Stomach smooth muscle (tissue), 2 donors: ENCODE data around the gene RREB1.

Experiments used
- H3K27ac ChIP-seq: one replicate; pipeline ENCODE4 v1.7.0; 2013; ENCODE audit warnings: mild to moderate bottlenecking, low read length, inconsistent platforms
- H3K27me3 ChIP-seq, 2 donors: one replicate each; pipeline ENCODE4 v1.7.0; 2013; ENCODE audit warnings: low read length in 2 of 2; ENCODE audit not compliant: insufficient read depth in 2 of 2, control insufficient read depth in 1 of 2
- H3K36me3 ChIP-seq, 2 donors: one replicate each; pipeline ENCODE4 v1.7.0; 2013; ENCODE audit warnings: low read length in 2 of 2; ENCODE audit not compliant: control insufficient read depth in 2 of 2, insufficient read depth in 2 of 2
- H3K4me1 ChIP-seq: one replicate; pipeline ENCODE4 v1.7.0; 2013; ENCODE audit warnings: low read length; ENCODE audit not compliant: control insufficient read depth, insufficient read depth
- H3K4me3 ChIP-seq, 2 donors: one replicate each; pipeline ENCODE4 v1.7.0; 2013; ENCODE audit warnings: low read length in 2 of 2
- H3K9ac ChIP-seq, 2 donors: one replicate each; pipeline ENCODE4 v1.7.0; 2013; ENCODE audit warnings: low read length in 2 of 2, mild to moderate bottlenecking in 1 of 2
- H3K9me3 ChIP-seq, 2 donors: one replicate each; pipeline ENCODE4 v1.7.0; 2013; ENCODE audit warnings: low read length in 2 of 2; ENCODE audit not compliant: control insufficient read depth in 2 of 2
- donor health status: healthy.
- donor health status: Pancreatic carcinoma.

The RREB1 gene, protein sequence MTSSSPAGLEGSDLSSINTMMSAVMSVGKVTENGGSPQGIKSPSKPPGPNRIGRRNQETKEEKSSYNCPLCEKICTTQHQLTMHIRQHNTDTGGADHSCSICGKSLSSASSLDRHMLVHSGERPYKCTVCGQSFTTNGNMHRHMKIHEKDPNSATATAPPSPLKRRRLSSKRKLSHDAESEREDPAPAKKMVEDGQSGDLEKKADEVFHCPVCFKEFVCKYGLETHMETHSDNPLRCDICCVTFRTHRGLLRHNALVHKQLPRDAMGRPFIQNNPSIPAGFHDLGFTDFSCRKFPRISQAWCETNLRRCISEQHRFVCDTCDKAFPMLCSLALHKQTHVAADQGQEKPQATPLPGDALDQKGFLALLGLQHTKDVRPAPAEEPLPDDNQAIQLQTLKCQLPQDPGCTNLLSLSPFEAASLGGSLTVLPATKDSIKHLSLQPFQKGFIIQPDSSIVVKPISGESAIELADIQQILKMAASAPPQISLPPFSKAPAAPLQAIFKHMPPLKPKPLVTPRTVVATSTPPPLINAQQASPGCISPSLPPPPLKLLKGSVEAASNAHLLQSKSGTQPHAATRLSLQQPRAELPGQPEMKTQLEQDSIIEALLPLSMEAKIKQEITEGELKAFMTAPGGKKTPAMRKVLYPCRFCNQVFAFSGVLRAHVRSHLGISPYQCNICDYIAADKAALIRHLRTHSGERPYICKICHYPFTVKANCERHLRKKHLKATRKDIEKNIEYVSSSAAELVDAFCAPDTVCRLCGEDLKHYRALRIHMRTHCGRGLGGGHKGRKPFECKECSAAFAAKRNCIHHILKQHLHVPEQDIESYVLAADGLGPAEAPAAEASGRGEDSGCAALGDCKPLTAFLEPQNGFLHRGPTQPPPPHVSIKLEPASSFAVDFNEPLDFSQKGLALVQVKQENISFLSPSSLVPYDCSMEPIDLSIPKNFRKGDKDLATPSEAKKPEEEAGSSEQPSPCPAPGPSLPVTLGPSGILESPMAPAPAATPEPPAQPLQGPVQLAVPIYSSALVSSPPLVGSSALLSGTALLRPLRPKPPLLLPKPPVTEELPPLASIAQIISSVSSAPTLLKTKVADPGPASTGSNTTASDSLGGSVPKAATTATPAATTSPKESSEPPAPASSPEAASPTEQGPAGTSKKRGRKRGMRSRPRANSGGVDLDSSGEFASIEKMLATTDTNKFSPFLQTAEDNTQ (N-terminal part only)

DNA sequence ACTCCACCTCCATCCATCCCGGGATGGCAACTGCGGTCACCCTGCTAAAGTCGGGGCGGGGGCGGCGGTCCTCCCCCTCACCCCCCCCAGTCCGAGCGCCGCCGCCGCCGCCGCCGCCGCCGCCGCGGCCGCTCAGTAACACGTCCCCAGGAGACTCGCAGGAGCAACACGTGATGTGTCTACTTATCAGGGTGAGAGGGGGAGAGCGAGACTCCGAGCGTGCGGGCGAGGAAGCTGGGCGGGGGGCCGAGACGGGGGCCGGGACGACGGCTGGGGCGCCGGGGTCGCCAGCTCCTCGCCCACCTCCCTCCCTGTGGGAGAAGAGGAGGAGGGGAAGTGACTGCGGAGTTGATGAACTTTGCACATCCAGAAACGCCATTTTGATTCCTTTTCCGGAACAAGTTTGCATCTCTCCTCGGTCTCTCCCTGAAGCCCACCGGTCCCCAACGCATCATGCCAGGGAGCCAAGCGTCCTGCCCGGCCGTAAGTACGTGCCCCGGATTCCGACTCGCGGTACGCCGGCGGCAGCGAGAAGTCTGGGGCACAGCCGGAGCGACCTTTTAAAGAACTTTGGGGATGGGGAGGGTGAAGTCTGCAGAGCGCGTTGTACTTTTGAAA is at the start of gene RREB1:
RREB1 (plus strand) TSS at position 384 of the 618 bp plus-strand sequence. CDS start 73,951 bp downstream, outside the sequence.
- no peaks in the 10 kb centered on the region for H3K36me3 ChIP-seq
- no peaks in the 10 kb centered on the region for H3K9me3 ChIP-seq
- H3K27ac ChIP-seq: peak within 1 kb of the TSS; percentile 86
- peaks cover 22% of the 10 kb centered on the region for H3K4me1 ChIP-seq
- no peaks in the 10 kb centered on the region for H3K27me3 ChIP-seq
- peak within 1 kb of the TSS; percentile 79 to 83 for H3K9ac ChIP-seq
- peak within 1 kb of the TSS; percentile 95 to 98 for H3K4me3 ChIP-seq

DNA sequence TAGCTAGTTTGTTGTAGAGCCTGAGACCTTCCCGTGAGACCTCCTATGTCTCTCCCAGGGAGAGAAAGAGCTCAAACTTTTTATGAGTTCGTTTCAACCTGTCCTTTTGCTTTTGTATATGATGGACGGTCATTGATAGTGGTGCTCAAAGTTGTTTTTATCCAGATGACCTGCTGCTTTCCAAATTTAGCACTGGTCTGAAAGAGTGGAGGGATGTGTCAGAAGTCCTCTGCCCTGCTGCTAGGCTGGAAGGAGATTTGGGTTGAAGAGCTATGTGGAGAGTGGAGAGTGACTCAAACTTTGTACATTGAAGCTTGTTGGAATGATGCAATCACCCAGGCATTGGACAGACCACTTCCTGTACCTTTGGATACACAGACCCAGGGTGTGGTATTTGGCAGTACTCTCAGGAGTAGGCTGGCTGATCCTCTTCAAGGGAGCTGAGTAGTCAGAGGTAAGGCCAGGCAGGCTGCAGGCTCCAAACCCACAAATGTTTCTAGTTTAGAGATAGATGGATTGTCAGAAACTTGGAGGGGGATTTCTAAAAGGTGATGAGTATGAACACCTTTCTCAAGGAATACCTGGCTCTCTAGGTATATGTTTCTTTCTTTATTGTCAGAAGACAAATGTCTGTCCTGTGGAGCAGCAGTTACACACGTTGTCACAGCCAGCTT is 49.4 kb upstream of the RREB1 start:
- no peaks in the 10 kb centered on the region for H3K9me3 ChIP-seq
- no peak overlapping the region for H3K9ac ChIP-seq
- no peaks in the 10 kb centered on the region for H3K36me3 ChIP-seq
- no peak overlapping the region for H3K27ac ChIP-seq
- H3K4me1 ChIP-seq: no peaks in the 10 kb centered on the region
- H3K27me3 ChIP-seq: no peaks in the 10 kb centered on the region
- no peak overlapping the region for H3K4me3 ChIP-seq

DNA sequence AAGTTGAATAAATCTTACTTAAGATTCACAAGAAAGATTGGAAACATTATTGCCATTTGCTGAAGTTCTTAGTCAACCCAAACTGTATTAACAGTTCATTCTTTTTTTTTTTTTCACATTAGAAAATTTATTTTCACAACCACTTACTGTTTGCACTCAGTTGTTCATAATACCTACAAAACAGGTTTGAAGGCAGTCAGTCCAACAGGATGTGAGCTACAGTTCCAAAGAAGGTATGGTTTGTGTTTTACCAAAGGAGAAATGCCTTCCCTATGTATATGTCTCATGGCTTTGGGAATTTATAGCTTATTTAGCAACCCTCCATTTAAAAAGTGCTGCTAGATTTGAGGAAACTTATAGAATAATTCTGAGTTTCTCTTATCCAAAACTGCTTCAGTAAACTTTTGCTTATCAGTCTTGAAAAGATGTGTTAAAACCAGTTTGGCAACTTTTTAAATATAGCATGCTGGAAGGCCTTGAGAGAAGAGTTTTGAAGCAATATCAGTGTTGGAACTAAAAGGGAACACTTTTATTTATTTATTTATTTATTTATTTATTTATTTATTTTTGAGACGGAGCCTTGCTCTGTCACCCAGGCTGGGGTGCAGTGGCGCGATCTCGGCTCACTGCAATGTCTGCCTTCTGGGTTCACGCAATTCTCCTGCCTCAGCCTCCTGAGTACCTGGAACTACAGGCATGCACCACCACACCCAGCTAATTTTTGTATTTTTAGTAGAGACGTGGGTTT is 46.8 kb upstream of the RREB1 start:
- Histone ChIP-seq H3K36me3 (no peaks in the 10 kb centered on the region), H3K9ac (no peak overlapping the region), H3K9me3 (no peaks in the 10 kb centered on the region), H3K4me3 (no peak overlapping the region), H3K27me3 (no peaks in the 10 kb centered on the region), H3K27ac (no peak overlapping the region), H3K4me1 (no peaks in the 10 kb centered on the region)

DNA sequence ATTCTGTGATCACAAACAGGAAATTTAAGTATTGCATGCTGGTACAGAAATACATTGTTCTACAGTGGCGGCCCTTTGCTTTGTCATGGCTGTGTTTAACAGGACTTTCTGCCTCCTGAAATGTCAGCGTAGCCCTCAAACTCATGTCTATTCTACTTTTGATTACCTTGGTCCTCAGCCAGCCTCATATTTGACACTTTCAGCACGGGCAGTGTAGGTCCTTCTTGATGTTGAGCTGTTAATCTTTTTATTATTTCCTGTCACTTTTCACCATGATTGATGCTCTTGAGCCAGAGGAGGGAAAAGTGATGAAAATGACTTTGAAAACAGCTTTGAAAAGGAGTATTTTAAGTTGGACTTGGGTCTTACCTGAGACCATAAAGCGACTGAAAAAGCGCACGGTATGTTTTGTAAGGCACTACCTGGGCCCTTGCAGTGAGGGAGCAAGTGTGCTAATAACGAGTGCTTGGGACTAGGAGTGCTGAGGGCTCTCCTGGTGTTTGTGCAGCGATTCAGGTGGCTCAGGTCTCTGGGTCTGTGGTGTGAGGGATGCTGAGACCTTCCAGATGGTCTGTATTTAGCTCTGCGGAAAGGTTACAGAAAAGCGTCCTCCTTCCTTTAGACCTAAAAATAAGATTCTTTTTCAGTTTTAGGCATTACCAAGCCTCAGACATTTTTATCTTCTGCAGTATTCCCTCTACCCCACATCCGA is 45.2 kb upstream of the RREB1 start:
- H3K27ac ChIP-seq: no peak overlapping the region
- H3K4me1 ChIP-seq: no peaks in the 10 kb centered on the region
- H3K9me3 ChIP-seq: no peaks in the 10 kb centered on the region
- H3K27me3 ChIP-seq: no peaks in the 10 kb centered on the region
- H3K4me3 ChIP-seq: no peak overlapping the region
- H3K9ac ChIP-seq: no peak overlapping the region
- no peaks in the 10 kb centered on the region for H3K36me3 ChIP-seq

DNA sequence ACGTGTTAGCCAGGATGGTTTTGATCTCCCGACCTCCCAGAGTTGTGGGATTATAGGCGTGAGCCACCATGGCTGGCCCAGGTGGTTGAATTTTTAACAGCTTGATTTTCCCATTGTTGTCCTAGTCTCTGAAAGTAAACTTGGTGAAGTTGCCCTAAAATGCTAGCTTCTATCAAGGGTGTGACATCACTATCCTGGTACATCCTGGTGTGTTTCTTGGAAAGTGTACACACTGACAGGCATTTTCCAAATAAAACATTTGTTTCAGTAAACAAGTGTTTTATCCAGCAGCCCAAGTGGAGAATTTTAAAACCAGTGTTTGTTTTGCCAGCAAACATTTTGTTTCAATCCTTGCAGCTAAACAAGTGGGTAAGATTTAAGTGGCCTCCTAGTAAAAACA is 40.5 kb upstream of the RREB1 start:
- no peaks in the 10 kb centered on the region for H3K9me3 ChIP-seq
- no peak overlapping the region for H3K27ac ChIP-seq
- H3K4me3 ChIP-seq: no peak overlapping the region
- no peaks in the 10 kb centered on the region for H3K36me3 ChIP-seq
- H3K27me3 ChIP-seq: no peaks in the 10 kb centered on the region
- H3K4me1 ChIP-seq: no peaks in the 10 kb centered on the region
- H3K9ac ChIP-seq: no peak overlapping the region

DNA sequence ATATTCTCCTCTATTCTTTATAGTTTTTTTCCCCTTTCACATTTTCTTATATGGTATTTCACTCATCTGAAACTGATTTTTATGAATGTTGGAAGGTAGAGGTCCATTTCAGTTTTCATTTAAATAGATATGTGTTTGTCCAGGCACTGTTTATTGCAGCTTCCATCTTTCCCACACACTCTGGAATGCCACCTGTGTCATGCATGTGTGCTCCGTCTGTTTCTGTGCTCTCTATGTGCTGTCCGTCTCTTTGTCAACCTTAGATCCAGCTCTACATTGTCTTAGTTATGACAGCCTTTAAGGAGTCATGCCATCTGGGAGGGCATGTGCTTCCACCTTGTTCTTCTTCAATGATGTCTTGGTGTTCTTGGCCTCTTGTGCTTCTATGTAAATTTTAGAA is 36.4 kb upstream of the RREB1 start:
- no peaks in the 10 kb centered on the region for H3K4me1 ChIP-seq
- H3K27me3 ChIP-seq: no peaks in the 10 kb centered on the region
- H3K27ac ChIP-seq: no peak overlapping the region
- H3K9ac ChIP-seq: no peak overlapping the region
- no peaks in the 10 kb centered on the region for H3K36me3 ChIP-seq
- no peaks in the 10 kb centered on the region for H3K9me3 ChIP-seq
- no peak overlapping the region for H3K4me3 ChIP-seq

DNA sequence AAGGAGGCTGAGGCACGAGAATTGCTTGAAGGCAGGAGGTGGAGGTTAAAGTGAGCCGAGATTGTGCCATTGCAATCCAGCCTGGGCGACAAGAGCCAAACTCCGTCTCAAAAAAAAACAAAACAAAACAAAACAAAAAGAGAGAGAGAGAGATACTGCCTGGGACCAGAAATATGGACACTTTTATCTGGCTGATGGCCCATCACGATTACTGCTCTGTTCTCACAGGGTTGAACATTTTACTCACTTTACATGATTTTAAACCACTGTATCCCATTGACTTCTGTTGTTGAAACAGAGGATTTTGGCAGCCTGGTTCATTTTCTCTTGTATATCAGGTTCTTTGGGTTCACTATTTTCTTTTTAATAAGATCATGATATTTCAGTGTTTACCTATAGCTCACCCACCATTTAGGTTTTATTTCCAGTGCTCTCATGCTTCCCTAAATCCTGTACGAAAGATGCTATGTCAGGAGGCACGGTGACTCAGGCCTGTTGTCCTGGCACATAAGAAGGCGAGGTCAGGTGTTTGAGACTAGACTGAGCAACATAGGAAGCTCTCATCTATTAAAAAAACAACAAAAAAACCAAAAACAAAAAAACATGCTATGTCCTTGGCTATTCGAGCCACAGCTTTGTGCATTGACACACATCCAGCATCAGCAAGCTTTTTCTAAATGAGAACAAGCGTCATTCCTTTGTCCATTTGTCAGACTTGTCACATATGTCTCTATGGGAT is 34.5 kb upstream of the RREB1 start:
- H3K9me3 ChIP-seq: no peaks in the 10 kb centered on the region
- H3K9ac ChIP-seq: no peak overlapping the region
- no peaks in the 10 kb centered on the region for H3K4me1 ChIP-seq
- H3K27ac ChIP-seq: no peak overlapping the region
- no peak overlapping the region for H3K4me3 ChIP-seq
- no peaks in the 10 kb centered on the region for H3K27me3 ChIP-seq
- H3K36me3 ChIP-seq: no peaks in the 10 kb centered on the region

DNA sequence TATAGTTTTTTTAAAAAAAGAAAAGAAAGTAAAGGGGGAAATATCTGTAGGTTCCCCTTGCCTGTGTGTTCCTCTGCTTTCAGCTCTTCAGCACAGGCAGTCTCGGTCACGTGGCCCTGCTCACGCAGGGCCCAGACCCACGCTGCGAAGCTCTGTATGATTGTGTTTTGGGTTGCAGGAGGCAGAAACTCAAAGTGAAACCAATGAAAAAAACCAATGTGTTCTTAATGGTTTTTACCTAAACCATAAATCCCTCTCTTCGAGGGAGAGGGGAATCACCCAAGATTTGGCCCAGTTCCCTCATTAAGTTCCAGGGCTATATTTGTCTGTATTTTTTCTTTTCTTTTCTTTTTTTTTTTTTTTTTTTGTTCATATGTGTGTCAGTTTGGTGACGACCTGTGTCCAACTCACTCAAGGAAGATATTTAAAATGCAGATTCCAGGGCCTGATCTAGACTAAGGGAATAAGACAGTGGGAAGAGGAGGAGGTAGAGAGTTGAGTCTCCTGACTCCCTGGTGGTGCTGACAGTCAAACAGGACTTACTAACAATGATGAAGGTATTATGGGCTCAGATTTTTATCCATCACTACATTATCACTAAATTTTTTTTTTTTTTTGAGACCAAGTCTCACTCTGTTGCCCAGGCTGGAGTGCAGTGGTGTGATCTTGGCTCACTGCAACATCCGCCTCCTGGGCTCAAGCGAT is 33.8 kb upstream of the RREB1 start:
- H3K9ac ChIP-seq: no peak overlapping the region
- H3K4me3 ChIP-seq: no peak overlapping the region
- no peak overlapping the region for H3K27ac ChIP-seq
- H3K4me1 ChIP-seq: no peaks in the 10 kb centered on the region
- no peaks in the 10 kb centered on the region for H3K9me3 ChIP-seq
- H3K27me3 ChIP-seq: no peaks in the 10 kb centered on the region
- H3K36me3 ChIP-seq: no peaks in the 10 kb centered on the region
